Osteocyte (in vitro differentiated cells): ENCODE measurements around the gene MAP4K4. TPM values are rescaled to one million over a fixed set of nuclear protein-coding genes. Genes with fewer than 3 reads are reported as not detected.

ENCODE experiments used
- DNase-seq: peaks from one replicate; pipeline ENCODE4 v3.0.0; 2021; ENCODE audit warnings: mixed read lengths; ENCODE audit not compliant: unreplicated experiment; ENCODE audit errors: extremely low spot score
- H3K27ac Mint-ChIP-seq: one replicate; pipeline ENCODE4 v1.8.0; 2021; ENCODE audit warnings: mild to moderate bottlenecking, mixed read lengths; ENCODE audit not compliant: unreplicated experiment
- H3K27me3 Mint-ChIP-seq: one replicate; pipeline ENCODE4 v1.8.0; 2021; ENCODE audit warnings: mixed read lengths; ENCODE audit not compliant: unreplicated experiment
- H3K36me3 Mint-ChIP-seq: one replicate; pipeline ENCODE4 v1.8.0; 2021; ENCODE audit warnings: mixed read lengths; ENCODE audit not compliant: unreplicated experiment
- H3K4me1 Mint-ChIP-seq: one replicate; pipeline ENCODE4 v1.8.0; 2021; ENCODE audit warnings: mixed read lengths; ENCODE audit not compliant: unreplicated experiment
- H3K4me3 Mint-ChIP-seq: one replicate; pipeline ENCODE4 v1.8.0; 2021; ENCODE audit warnings: mild to moderate bottlenecking, moderate library complexity, mixed read lengths; ENCODE audit not compliant: unreplicated experiment
- H3K9me3 Mint-ChIP-seq: one replicate; pipeline ENCODE4 v1.8.0; 2021; ENCODE audit warnings: mixed read lengths; ENCODE audit not compliant: unreplicated experiment
- CTCF ChIP-seq: fragments of 200-600 bp; sonication (generic); IDR thresholded peaks from 2 replicates; pipeline ENCODE4 v1.5.0; 2021; ENCODE audit warnings: antibody characterized with exemption, mild to moderate bottlenecking, moderate library complexity
- total RNA-seq: library from RNA; stranded (reverse); gene quantifications from 2 replicates; pipeline ENCODE4 v1.2.1, GENCODE V29; 2021

Gene MAP4K4
- total RNA-seq, 1 donor from 2014 or later = 126 TPM

- no peak for DNase-seq
- Mint-ChIP-seq H3K36me3 (peaks cover 24% of the 10 kb centered on the region), H3K27me3 (no peaks in the 10 kb centered on the region), H3K4me1 (peaks cover 56% of the 10 kb centered on the region), H3K4me3 (no peak overlapping the region), H3K9me3 (peaks cover 3% of the 10 kb centered on the region), H3K27ac (peak overlapping the region; percentile 78)
- TF ChIP-seq CTCF = no peak
Observed at GRCh38 chr2:101704816-101705578, 7.5 kb downstream of the MAP4K4 start.

- Mint-ChIP-seq H3K27ac (peak overlapping the region; percentile 78), H3K27me3 (no peaks in the 10 kb centered on the region), H3K36me3 (peaks cover 22% of the 10 kb centered on the region), H3K4me3 (no peak overlapping the region), H3K4me1 (peaks cover 66% of the 10 kb centered on the region), H3K9me3 (peaks cover 3% of the 10 kb centered on the region)
- no peak for TF ChIP-seq CTCF
- no peak for DNase-seq
Observed at GRCh38 chr2:101706121-101706818, 8.8 kb downstream of the MAP4K4 start.

- Mint-ChIP-seq H3K4me1 (peaks cover 69% of the 10 kb centered on the region), H3K4me3 (no peak overlapping the region), H3K27ac (no peak overlapping the region), H3K36me3 (peaks cover 18% of the 10 kb centered on the region), H3K9me3 (peaks cover 3% of the 10 kb centered on the region), H3K27me3 (no peaks in the 10 kb centered on the region)
- TF ChIP-seq CTCF = no peak
- DNase-seq = no peak
Observed at GRCh38 chr2:101706819-101707177, 9.3 kb downstream of the MAP4K4 start.

- H3K9me3 Mint-ChIP-seq = peaks cover 3% of the 10 kb centered on the region
- TF ChIP-seq CTCF = no peak
- H3K27ac Mint-ChIP-seq = peak overlapping the region; percentile 62
- peaks cover 46% of the 10 kb centered on the region for H3K4me1 Mint-ChIP-seq
- DNase-seq = no peak
- no peaks in the 10 kb centered on the region for H3K27me3 Mint-ChIP-seq
- H3K4me3 Mint-ChIP-seq = no peak overlapping the region
- H3K36me3 Mint-ChIP-seq = peaks cover 5% of the 10 kb centered on the region
Observed at GRCh38 chr2:101710036-101710435, 12.5 kb downstream of the MAP4K4 start.
